ENCODE data around the gene ESRP2.

ESRP2 gene

DNA sequence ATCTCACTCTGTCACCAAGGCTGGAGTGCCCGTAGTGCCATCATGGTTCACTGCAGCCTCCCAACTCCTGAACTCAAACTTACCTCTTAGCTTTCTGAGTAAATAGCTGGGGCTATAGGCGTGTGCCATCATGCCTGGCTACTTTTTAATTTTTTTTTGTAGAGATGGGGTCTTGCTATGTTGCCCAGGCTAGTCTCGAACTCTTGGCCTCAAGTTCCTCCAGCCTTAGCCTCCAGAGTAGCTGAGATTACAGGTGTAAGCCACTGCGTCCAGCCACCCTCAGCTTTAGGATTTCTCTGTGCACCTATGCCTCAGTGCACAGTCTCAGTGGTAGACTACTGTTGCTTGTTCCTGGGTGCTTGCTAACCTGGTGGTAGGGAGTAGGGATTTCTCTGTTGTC, 33.9 kb upstream of the ESRP2 start:
- Histone ChIP-seq H3K36me3 (no peaks in the 10 kb centered on the region), H3K27me3 (no peaks in the 10 kb centered on the region), H3K9me3 (no peaks in the 10 kb centered on the region), H3K27ac (no peak overlapping the region), H3K4me1 (ENCODE audit: control insufficient read depth in 1 of 2, insufficient read depth in 1 of 2, low read depth in 1 of 2, low read length in 1 of 2) (peaks cover 9 to 11% of the 10 kb centered on the region in 2 experiments), H3K4me3 (ENCODE audit: low read depth in 1 of 2, low read length in 1 of 2) (no peak overlapping the region)
- TF ChIP-seq, protein P1, sequence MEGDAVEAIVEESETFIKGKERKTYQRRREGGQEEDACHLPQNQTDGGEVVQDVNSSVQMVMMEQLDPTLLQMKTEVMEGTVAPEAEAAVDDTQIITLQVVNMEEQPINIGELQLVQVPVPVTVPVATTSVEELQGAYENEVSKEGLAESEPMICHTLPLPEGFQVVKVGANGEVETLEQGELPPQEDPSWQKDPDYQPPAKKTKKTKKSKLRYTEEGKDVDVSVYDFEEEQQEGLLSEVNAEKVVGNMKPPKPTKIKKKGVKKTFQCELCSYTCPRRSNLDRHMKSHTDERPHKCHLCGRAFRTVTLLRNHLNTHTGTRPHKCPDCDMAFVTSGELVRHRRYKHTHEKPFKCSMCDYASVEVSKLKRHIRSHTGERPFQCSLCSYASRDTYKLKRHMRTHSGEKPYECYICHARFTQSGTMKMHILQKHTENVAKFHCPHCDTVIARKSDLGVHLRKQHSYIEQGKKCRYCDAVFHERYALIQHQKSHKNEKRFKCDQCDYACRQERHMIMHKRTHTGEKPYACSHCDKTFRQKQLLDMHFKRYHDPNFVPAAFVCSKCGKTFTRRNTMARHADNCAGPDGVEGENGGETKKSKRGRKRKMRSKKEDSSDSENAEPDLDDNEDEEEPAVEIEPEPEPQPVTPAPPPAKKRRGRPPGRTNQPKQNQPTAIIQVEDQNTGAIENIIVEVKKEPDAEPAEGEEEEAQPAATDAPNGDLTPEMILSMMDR (IDR thresholded peaks at IDR 0.05), result no peak

DNA sequence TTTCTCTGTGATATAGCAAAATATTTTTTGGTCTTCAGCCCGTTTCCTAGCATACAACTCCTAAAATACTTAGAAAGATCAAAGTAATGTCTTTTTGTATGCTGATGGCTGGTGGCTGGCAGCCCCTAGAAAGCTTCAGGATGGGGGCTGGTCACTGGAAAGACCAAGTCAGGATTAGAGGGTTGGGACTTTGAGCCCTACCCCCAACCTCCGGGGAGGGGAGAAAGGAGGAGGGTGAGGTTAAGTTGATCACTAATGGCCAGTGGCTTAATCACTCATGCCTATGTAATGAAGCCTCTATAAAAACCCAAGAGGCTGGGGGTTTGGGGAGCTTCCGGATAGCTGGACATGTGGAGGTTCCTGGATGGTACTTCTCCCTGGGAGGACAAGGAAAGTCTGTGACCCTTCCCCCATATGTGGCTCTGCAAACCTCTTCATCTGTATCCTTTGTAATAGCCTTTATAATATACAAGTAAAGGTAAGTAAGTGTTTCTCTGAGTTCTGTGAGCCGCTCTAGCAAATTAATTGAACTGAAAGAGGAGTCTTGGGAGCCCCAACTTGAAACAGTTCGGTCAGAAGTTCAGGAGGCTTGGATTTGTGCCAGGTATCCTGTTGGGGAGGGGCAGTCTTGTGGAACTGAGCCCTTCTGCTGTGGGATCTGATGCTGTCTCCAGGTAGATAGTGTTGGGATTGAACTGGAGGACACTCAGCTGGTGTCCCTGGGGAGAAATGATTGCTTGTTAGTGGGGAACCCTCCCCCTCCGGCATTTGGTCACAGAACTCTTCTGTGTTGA, 31.9 kb upstream of the ESRP2 start:
- TF ChIP-seq, protein P1 (IDR thresholded peaks at IDR 0.05), result no peak
- H3K4me1 ChIP-seq (ENCODE audit: control insufficient read depth in 1 of 2, insufficient read depth in 1 of 2, low read depth in 1 of 2, low read length in 1 of 2), result peaks cover 21 to 23% of the 10 kb centered on the region in 2 experiments
- H3K9me3 ChIP-seq, result no peaks in the 10 kb centered on the region
- no peak overlapping the region for H3K4me3 ChIP-seq (ENCODE audit: low read depth in 1 of 2, low read length in 1 of 2)
- no peak overlapping the region for H3K27ac ChIP-seq
- no peaks in the 10 kb centered on the region for H3K36me3 ChIP-seq
- no peaks in the 10 kb centered on the region for H3K27me3 ChIP-seq

GRCh38 chr16:68265078-68265920, 29.4 kb upstream of the ESRP2 start:
- Histone ChIP-seq H3K9me3 (no peaks in the 10 kb centered on the region), H3K4me3 (ENCODE audit: low read depth in 1 of 2, low read length in 1 of 2) (peak overlapping the region; percentile 83 to 85), H3K4me1 (ENCODE audit: control insufficient read depth in 1 of 2, insufficient read depth in 1 of 2, low read depth in 1 of 2, low read length in 1 of 2) (peaks cover 21 to 23% of the 10 kb centered on the region in 2 experiments), H3K27ac (peak overlapping the region; percentile 79), H3K36me3 (peaks cover under 1% of the 10 kb centered on the region), H3K27me3 (no peaks in the 10 kb centered on the region)
- TF ChIP-seq, protein P1 (IDR thresholded peaks at IDR 0.05), result no peak

GRCh38 chr16:68264128-68265077, 28.5 kb upstream of the ESRP2 start, which contains the start of gene SLC7A6:
TSS of gene SLC7A6 (plus strand) at chr16:68264526. CDS start at chr16:68274727, 10,201 bp downstream.
- H3K36me3 ChIP-seq, result peaks cover 9% of the 10 kb centered on the region
- no peaks in the 10 kb centered on the region for H3K9me3 ChIP-seq
- peak within 1 kb of the TSS; percentile 79 for H3K27ac ChIP-seq
- H3K4me3 ChIP-seq (ENCODE audit: low read depth in 1 of 2, low read length in 1 of 2), result peak within 1 kb of the TSS; percentile 83 to 85
- no peaks in the 10 kb centered on the region for H3K27me3 ChIP-seq
- peaks cover 21 to 23% of the 10 kb centered on the region in 2 experiments for H3K4me1 ChIP-seq (ENCODE audit: control insufficient read depth in 1 of 2, insufficient read depth in 1 of 2, low read depth in 1 of 2, low read length in 1 of 2)
- TF ChIP-seq, protein P1 (IDR thresholded peaks at IDR 0.05), result peak; percentile 58

Data from neutrophil (primary cell).